GM03348 (cell line): Measurements from ENCODE around the gene FAM217B.
A peak's percentile ranks its signal among the peaks of the same experiment; 100 is the strongest.

ENCODE experiments used
- DNase-seq: peaks from one replicate; pipeline ENCODE4 v3.0.0; 2012; ENCODE audit warnings: low spot score

FAM217B gene

GRCh38 chr20:59976156-59976782 is 36.1 kb downstream of the FAM217B start:
- no peak for DNase-seq

DNA sequence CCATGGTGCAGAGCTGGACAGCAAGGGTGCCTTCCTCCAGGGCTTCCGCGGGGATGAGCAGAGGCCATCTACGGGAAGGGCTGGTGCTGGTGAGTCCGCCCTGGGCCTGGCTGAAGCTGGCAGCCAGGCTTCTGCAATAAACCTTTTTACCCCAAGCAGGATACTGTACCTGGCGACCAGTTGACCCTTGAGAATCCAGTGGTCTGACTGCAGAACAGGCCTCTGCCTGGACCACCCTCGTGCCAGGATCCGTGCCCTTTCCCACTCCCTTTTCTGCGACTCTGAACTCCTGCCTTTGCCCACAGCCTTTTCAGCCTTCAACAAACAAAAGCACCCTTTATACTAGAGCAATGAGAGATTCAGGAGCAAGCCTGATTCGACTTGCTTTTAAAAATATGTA is 36.9 kb downstream of the FAM217B start:
- DNase-seq, result no peak

GRCh38 chr20:59983076-59983475 is 42.9 kb downstream of the FAM217B start:
- DNase-seq, result no peak

- no peak for DNase-seq
Measured at GRCh38 chr20:59984541-59984940, 44.4 kb downstream of the FAM217B start.

GRCh38 chr20:59985164-59985563 is 45.0 kb downstream of the FAM217B start:
- no peak for DNase-seq

DNA sequence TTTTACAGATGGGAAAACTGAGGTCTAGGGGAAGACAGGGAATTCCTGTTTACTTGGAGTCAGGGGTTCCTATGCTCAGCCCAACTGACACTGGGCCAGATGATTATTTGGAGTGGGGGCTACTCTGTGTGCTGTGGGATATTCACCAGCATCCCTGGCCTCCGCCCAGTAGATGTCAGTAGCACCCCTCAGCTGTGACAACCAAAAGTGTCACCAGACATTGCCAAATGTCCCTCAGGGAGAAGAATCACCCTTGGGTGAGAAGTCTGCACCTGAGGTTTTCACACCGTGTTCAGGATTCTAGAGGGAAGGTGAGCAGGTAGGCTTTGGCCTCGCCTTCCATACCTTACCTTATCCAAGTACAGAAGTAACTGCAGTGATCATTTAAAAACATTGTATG is 45.7 kb downstream of the FAM217B start:
- no peak for DNase-seq

DNA sequence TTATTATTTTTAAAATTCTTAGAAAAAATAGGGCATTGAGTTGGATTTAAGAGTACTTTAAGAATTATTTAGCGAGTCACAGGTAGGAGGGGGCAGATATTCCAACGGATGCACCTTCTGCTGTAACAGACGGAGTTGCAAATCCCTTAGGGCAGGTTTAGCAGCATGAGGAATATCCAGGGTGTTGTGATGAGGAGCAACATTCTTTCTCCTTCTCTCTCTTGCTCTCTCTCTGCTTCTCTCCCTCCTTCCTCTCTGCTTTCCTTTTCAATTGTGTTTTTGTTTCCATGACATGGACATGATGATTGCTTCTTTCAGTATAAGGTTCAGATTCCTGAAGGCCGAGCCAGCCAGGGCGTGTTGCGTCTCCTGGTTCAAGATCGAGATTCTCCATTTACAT is 46.9 kb downstream of the FAM217B start:
- DNase-seq, result no peak

DNA sequence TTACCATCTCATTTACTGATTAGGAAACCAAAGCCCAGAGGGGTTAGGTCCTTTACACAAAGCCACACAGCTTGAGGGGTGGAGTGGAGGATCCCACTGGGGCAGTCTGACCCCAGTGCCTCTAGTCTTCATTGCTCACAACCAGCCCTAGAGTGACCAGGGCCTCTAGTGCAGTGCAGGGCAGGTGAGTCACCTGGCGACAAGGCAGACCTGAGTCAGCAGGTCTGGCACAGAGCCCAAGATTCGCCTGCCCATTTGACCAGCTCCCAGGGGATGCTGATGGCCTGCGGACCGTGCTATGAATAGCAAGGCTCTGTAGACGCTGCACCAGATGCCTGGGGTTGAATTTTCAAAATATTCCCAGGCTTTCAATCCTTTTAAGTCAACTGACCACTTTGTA is 48.0 kb downstream of the FAM217B start:
- no peak for DNase-seq

GRCh38 chr20:59992526-59993084 is 52.4 kb downstream of the FAM217B start:
- DNase-seq, result peak; percentile 30

DNA sequence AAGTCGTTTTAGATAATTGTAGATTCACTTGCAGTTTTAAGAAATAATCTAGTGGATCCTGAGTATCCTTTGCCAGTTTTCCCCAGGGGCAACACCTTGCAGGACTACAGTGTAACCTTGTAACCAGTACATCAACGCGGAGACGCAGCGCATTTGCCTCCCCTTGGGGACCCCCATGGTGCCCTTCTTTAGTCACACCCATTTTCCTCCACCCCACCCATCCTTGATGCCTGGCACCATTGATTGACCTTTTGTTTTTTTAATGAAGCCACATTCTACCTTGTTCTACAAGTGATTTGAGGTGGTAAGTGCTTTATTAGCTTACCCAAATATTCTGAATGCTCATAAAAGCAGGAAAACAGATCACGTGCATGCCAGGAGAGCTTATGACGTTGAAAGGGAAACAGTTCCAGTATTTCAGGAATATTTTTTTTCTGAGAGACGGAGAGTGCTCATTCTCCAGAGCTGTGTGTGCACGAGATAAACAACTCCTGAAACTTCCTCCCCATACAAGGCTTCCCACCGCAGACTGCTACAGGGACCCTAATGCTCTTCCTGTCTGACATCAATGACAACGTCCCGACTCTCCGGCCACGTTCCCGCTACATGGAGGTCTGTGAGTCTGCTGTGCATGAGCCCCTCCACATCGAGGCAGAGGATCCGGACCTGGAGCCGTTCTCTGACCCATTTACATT is 53.7 kb downstream of the FAM217B start:
- no peak for DNase-seq

DNA sequence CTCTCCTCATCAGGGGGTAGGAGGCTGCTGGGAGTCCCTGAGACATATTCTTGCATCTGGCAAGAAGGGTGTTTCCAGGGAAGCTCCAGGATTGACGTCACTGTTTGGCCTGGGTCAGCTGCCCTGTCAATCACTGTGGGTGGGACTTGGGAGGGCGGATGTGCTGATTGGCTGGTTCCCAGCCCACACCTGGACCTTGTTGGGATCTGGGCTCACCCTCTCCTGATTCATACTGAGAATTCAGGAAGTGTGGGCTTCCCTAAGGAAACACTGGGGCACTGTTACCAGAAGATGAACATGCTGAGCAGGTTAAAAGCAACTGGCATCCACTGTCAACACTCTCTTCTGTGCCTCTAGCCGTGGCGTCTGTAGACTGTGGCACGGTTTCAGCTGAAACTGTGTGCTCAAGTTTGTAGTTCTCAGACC is 54.5 kb downstream of the FAM217B start:
- no peak for DNase-seq

- DNase-seq, result no peak
Measured at GRCh38 chr20:59996108-59996507, 55.9 kb downstream of the FAM217B start.

DNA sequence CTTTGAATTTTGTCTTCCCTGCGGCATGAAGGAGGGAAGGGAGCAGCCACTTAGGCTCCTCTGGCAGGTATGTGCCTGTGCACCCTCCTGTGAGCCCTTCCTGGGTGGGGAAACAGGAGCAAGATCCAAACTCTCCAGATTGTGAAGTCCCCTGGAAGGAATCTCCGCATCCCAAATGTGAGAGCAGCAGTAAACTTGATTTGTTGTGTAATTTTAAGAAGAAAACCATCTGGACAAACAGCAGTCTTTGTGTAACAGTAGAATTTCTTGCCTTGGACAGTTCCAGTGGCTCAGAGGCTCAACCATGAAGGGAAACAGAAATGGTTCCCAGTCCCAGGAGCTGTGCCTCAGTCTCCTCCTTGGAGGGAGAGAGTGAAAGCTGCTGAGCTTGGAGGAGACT is 57.7 kb downstream of the FAM217B start:
- no peak for DNase-seq
